IMR-90 (cell line): ENCODE results near the gene DEPDC5. TPM values are rescaled to one million over a fixed set of nuclear protein-coding genes. Genes with fewer than 3 reads are reported as not detected.

Experiments used
- ATAC-seq: fragments of 200-7000 bp; cut with Tn5 transposase; 2 replicates; pipeline ENCODE4 v1.9.1; 2020; ENCODE audit warnings: low read depth, mild to moderate bottlenecking, moderate library complexity
- BruUV-seq: library from RNA; stranded (reverse); fragments of 400-500 nt; replicated peaks from 2 replicates; lab custom pipeline; 2021; lab: Mats Ljungman, UMichigan
- CTCF ChIA-PET: fragments of 300-600 bp; formaldehyde crosslinking; extraction: SDS; loops from one replicate; lab custom pipeline; 2021; ENCODE audit warnings: antibody characterized with exemption; lab: Yijun Ruan, JAX
- POLR2A ChIA-PET: fragments of 300-600 bp; sonication (Branson Sonifier 250); formaldehyde crosslinking; loops from one replicate; lab custom pipeline; 2022; ENCODE audit warnings: antibody characterized with exemption; ENCODE audit not compliant: unreplicated experiment; lab: Charles Lee
- DNase-seq: peaks from one replicate; pipeline ENCODE4 v3.0.0; 2013
- H2AFZ ChIP-seq: replicated peaks from 2 replicates; pipeline ENCODE3; 2013; ENCODE audit warnings: low read length, mild to moderate bottlenecking; ENCODE audit not compliant: poor library complexity
- H2AK5ac ChIP-seq: 2 replicates; pipeline ENCODE4 v1.6.1; 2013; ENCODE audit warnings: low read depth, low read length, inconsistent platforms
- H2AK9ac ChIP-seq: replicated peaks from 2 replicates; pipeline ENCODE3; 2013; ENCODE audit warnings: mild to moderate bottlenecking, low read depth, low read length, moderate library complexity; ENCODE audit not compliant: poor library complexity
- H2BK120ac ChIP-seq: 2 replicates; pipeline ENCODE4 v1.6.1; 2013; ENCODE audit warnings: low read depth, low read length, inconsistent platforms
- H2BK15ac ChIP-seq: 3 replicates; pipeline ENCODE4 v1.6.1; 2013; ENCODE audit warnings: low read depth, low read length, inconsistent platforms
- H2BK20ac ChIP-seq: 2 replicates; pipeline ENCODE4 v1.6.1; 2013; ENCODE audit warnings: low read depth, mild to moderate bottlenecking, inconsistent platforms, low read length, moderate library complexity
- H2BK5ac ChIP-seq: 2 replicates; pipeline ENCODE4 v1.6.1; 2013; ENCODE audit warnings: mild to moderate bottlenecking, low read depth, low read length, inconsistent platforms; ENCODE audit not compliant: poor library complexity, severe bottlenecking
- H3K14ac ChIP-seq: replicated peaks from 2 replicates; pipeline ENCODE4 v1.6.1; 2013; ENCODE audit warnings: low read depth, low read length, inconsistent platforms
- H3K18ac ChIP-seq: 2 replicates; pipeline ENCODE4 v1.6.1; 2013; ENCODE audit warnings: low read depth, low read length, control low read depth
- H3K23ac ChIP-seq: 2 replicates; pipeline ENCODE4 v1.6.1; 2013; ENCODE audit warnings: low read depth, low read length, inconsistent platforms
- H3K27ac ChIP-seq: 2 replicates; pipeline ENCODE4 v1.5.1; 2013; ENCODE audit warnings: mild to moderate bottlenecking, control low read depth, low read length; ENCODE audit not compliant: insufficient read depth
- H3K27me3 ChIP-seq: 2 replicates; pipeline ENCODE4 v1.6.1; 2013; ENCODE audit warnings: low read length; ENCODE audit not compliant: control insufficient read depth, insufficient read depth
- H3K36me3 ChIP-seq: 2 replicates; pipeline ENCODE4 v1.6.1; 2013; ENCODE audit warnings: low read length, mixed read lengths; ENCODE audit not compliant: control insufficient read depth, insufficient read depth
- H3K4ac ChIP-seq: 2 replicates; pipeline ENCODE4 v1.6.1; 2013; ENCODE audit warnings: low read depth, low read length, inconsistent platforms
- H3K4me1 ChIP-seq: 2 replicates; pipeline ENCODE4 v1.6.1; 2013; ENCODE audit warnings: low read length, mixed read lengths; ENCODE audit not compliant: control insufficient read depth, insufficient read depth
- H3K4me2 ChIP-seq: 2 replicates; pipeline ENCODE4 v1.6.1; 2013; ENCODE audit warnings: low read depth, mild to moderate bottlenecking, control low read depth, low read length, moderate library complexity
- H3K4me3 ChIP-seq: 2 replicates; pipeline ENCODE4 v1.5.1; 2013; ENCODE audit warnings: low read depth, mild to moderate bottlenecking, control low read depth, low read length, moderate library complexity; ENCODE audit not compliant: insufficient read depth
- H3K56ac ChIP-seq: 2 replicates; pipeline ENCODE4 v1.6.1; 2013; ENCODE audit warnings: low read length, inconsistent platforms; ENCODE audit not compliant: insufficient read depth; ENCODE audit errors: extremely low read depth
- H3K79me1 ChIP-seq, 2 experiments: 2 replicates each; pipeline ENCODE4 v1.6.1; 2013; ENCODE audit warnings: low read length in 2 of 2, inconsistent platforms in 1 of 2, low read depth in 1 of 2
- H3K9ac ChIP-seq: 2 replicates; pipeline ENCODE4 v1.6.1; 2013; ENCODE audit warnings: low read depth, low read length, control low read depth
- H3K9me1 ChIP-seq: 2 replicates; pipeline ENCODE4 v1.6.1; 2013; ENCODE audit warnings: low read length, inconsistent platforms; ENCODE audit not compliant: insufficient read depth
- H3K9me3 ChIP-seq: 2 replicates; pipeline ENCODE4 v1.6.1; 2013; ENCODE audit warnings: low read length; ENCODE audit not compliant: control insufficient read depth, insufficient read depth
- H4K20me1 ChIP-seq: 2 replicates; pipeline ENCODE4 v1.6.1; 2013; ENCODE audit warnings: low read length, inconsistent platforms; ENCODE audit not compliant: insufficient read depth
- H4K5ac ChIP-seq: 2 replicates; pipeline ENCODE4 v1.6.1; 2013; ENCODE audit warnings: mild to moderate bottlenecking, low read depth, low read length, control low read depth
- H4K8ac ChIP-seq, 2 experiments: 2 replicates each; pipeline ENCODE4 v1.6.1; 2013; ENCODE audit warnings: low read depth in 2 of 2, low read length in 2 of 2, control low read depth in 1 of 2, inconsistent platforms in 1 of 2
- H4K91ac ChIP-seq: 2 replicates; pipeline ENCODE4 v1.6.1; 2013; ENCODE audit warnings: low read depth, low read length, inconsistent platforms; ENCODE audit not compliant: insufficient read depth
- CEBPB ChIP-seq: IDR thresholded peaks from 2 replicates; pipeline ENCODE4 v1.6.1; 2012; ENCODE audit warnings: low read depth, low read length, improper control_type of control experiment
- CHD1 ChIP-seq: IDR thresholded peaks from 2 replicates; pipeline ENCODE4 v1.6.1; 2012; ENCODE audit warnings: low read depth, low read length, improper control_type of control experiment
- MAFK ChIP-seq: IDR thresholded peaks from 2 replicates; pipeline ENCODE4 v1.6.1; 2012; ENCODE audit warnings: low read depth, low read length, improper control_type of control experiment
- MAZ ChIP-seq: IDR thresholded peaks from 2 replicates; pipeline ENCODE4 v1.6.1; 2012; ENCODE audit warnings: low read depth, mild to moderate bottlenecking, low read length, improper control_type of control experiment, moderate library complexity, borderline replicate concordance
- NFE2L2 ChIP-seq: fragments of 150-350 bp; IDR thresholded peaks from 2 replicates; pipeline ENCODE4 v1.6.1; 2016; ENCODE audit warnings: low read depth, mild to moderate bottlenecking, low read length
- RAD21 ChIP-seq: IDR thresholded peaks from 2 replicates; pipeline ENCODE4 v1.6.1; 2012; ENCODE audit warnings: low read length, improper control_type of control experiment
- RCOR1 ChIP-seq: IDR thresholded peaks from 2 replicates; pipeline ENCODE4 v1.6.1; 2012; ENCODE audit warnings: mild to moderate bottlenecking, low read length, improper control_type of control experiment; ENCODE audit not compliant: insufficient replicate concordance
- RFX5 ChIP-seq: IDR thresholded peaks from 2 replicates; pipeline ENCODE4 v1.8.0; 2012; ENCODE audit warnings: low read depth, mild to moderate bottlenecking, low read length, moderate library complexity
- WGBS, 2 experiments: methylation state at CpG; one replicate each; pipeline versions ENCODE4 v1.1.5 to v1.1.7; 2013; ENCODE audit warnings: missing lambda C conversion rate in 2 of 2; ENCODE audit not compliant: insufficient read length in 1 of 2; ENCODE audit errors: extremely low coverage in 2 of 2; 5-methylcytosine and 5-hydroxymethylcytosine counted together
- dilution Hi-C: fragments of 300-500 bp; cut with HindIII; formaldehyde crosslinking; loops from one replicate; pipeline ENCODE4 v1.14.3; 2018; ENCODE audit warnings: low sequenced_read_pairs; ENCODE audit not compliant: unreplicated experiment
- in situ Hi-C: fragments of 300-500 bp; cut with MboI; formaldehyde crosslinking; loops from 3 replicates; pipeline ENCODE4 v1.14.3; 2019; ENCODE audit warnings: low sequenced_read_pairs, inconsistent platforms, mixed read lengths
- intact Hi-C: fragments of 100-400 bp; cut with micrococcal nuclease; formaldehyde crosslinking; loops from 2 replicates; pipeline ENCODE4 v1.10.0; 2022
- polyA plus RNA-seq, 3 experiments: library from polyadenylated mRNA; depleted of rRNA; stranded (reverse); fragments of >200 nt; gene quantifications; 2 replicates each; pipeline ENCODE4 v1.2.3, GENCODE V29; 2012; ENCODE audit warnings: low replicate concordance in 1 of 3
- total RNA-seq: library from RNA; depleted of rRNA; stranded (reverse); fragments of >200 nt; gene quantifications from 2 replicates; pipeline ENCODE4 v1.2.3, GENCODE V29; 2012

The DEPDC5 gene
- total and polyA plus RNA-seq, 2 of the 4 experiments (the other 2 are of a cell fraction), result 6.6 to 12.9 TPM

DNA sequence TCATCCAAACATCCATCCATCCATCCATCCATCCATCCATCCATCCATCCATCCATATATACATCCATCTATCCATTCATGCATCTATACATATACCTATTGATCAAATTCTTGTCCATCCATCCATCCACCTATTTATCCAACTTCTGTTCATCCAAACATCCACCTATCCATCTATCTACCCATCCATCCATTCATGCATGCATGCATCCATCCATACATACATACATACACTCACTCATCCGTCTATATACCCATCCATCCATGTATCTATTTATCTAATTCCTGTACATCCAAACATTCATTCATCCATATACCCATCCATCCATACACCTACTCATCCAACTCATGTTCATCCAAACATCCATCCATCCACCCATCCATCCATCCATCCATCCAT is 171.2 kb downstream of the DEPDC5 start:
- Histone ChIP-seq H3K4me1 (no peaks in the 10 kb centered on the region), H3K9me3 (no peaks in the 10 kb centered on the region), H4K91ac (no peak overlapping the region), H3K9me1 (0 out of 2 replicates have a peak, but pooled peaks cover 6% of the 10 kb centered on the region), H2BK5ac (peak overlapping the region; percentile 64), H3K9ac (no peak overlapping the region), H4K5ac (no peak overlapping the region), H4K20me1 (no peaks in the 10 kb centered on the region), H3K4me3 (no peak overlapping the region), H3K23ac (no peak overlapping the region), H2AK5ac (no peak overlapping the region), H3K36me3 (no peaks in the 10 kb centered on the region), H4K8ac (no peak overlapping the region), H3K27me3 (peaks cover 21% of the 10 kb centered on the region), H2BK20ac (no peak overlapping the region), H2BK15ac (no peak overlapping the region), H3K27ac (no peak overlapping the region), H2AK9ac (no peak overlapping the region), H3K14ac (no peak overlapping the region), H3K4me2 (no peak overlapping the region), H2AFZ (no peak overlapping the region), H3K56ac (no peak overlapping the region), H3K4ac (no peak overlapping the region), H3K79me1 (no peaks in the 10 kb centered on the region), H3K18ac (no peak overlapping the region), H2BK120ac (no peak overlapping the region)
- intact Hi-C loops, result no loop called here
- 86 to 100% methylated on average over 1 of the region's 1 CpG for WGBS, 2 experiments
- no peak for TF ChIP-seq RCOR1
- TF ChIP-seq NFE2L2, result no peak
- no peak for TF ChIP-seq RFX5
- no peak for TF ChIP-seq RAD21
- no peak for TF ChIP-seq MAFK
- no peak for TF ChIP-seq MAZ
- no peak for TF ChIP-seq CEBPB
- no peak for TF ChIP-seq CHD1
- in situ Hi-C loops, result no loop called here
- no TSS peak for BruUV-seq
- no peak for DNase-seq
- POLR2A ChIA-PET, result no interaction called here
- no peak for ATAC-seq
- CTCF ChIA-PET, result no interaction called here
- dilution Hi-C loops, result no loop called here
